Measurements from ENCODE around the gene UGT1A1.

Gene UGT1A1

GRCh38 chr2:233817995-233818638, 58.0 kb downstream of the UGT1A1 start:
- DNase-seq (ENCODE audit: low read depth) = no peak

- DNase-seq (ENCODE audit: low read depth) = no peak
Observed at GRCh38 chr2:233818639-233819621, 58.9 kb downstream of the UGT1A1 start.

- no peak for DNase-seq (ENCODE audit: low read depth)
Observed at GRCh38 chr2:233819884-233820773, 60.1 kb downstream of the UGT1A1 start.

DNA sequence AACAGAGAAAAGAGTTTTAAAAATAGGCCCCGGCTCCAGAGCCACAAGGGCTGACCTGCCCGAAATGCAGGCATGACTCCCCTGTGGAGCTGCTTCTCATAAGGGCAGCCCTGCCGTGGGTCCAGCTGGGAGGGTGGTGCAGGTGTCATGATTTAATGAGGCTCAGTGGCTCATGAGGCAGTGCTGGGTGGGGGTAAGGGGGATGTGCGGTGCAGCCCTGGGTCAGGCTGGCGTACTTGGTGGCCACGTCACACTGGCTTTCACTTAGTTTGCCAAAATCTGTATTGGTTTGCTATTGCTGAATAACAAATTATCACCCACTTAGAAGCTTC, 60.7 kb downstream of the UGT1A1 start:
- no peak for DNase-seq (ENCODE audit: low read depth)

DNA sequence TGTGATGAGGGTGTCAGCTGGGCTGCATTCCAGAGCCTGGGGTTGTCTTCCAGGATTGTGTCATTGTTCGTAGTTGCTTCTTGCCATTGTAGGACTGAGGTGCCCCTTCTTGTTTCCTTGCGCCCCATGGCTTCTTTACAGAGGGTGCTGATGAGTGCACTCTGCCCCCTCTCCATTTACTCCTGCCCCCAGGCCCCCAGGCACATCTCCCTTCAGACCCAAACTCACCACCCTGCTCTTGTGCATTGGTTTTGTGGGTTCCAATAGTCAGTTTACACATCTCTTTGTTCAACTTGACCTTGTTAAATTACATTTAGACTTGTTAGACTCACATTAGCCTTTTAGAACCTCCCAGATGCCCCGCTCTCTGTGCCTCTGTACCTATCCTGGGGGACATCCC, 61.1 kb downstream of the UGT1A1 start:
- no peak for DNase-seq (ENCODE audit: low read depth)

DNA sequence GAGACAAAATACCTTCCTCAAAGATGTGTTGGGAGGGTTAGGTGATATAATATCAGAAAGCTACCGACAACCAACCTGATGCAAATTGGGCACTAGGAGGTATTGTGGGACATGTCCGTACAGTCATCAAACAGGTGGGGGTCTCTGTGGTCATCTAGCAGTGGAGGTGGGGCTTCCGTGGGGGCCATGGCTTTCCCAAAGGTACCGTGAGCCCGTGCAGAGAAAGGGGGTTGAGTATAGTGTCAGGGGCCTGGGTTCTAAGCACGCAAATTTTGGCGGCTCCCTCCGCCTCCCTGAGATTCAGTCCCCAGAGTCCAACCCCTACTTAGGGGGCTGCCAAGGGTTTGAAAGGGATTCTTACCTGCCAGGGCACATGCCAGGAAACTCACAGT, 61.6 kb downstream of the UGT1A1 start:
- DNase-seq (ENCODE audit: low read depth) = no peak

DNA sequence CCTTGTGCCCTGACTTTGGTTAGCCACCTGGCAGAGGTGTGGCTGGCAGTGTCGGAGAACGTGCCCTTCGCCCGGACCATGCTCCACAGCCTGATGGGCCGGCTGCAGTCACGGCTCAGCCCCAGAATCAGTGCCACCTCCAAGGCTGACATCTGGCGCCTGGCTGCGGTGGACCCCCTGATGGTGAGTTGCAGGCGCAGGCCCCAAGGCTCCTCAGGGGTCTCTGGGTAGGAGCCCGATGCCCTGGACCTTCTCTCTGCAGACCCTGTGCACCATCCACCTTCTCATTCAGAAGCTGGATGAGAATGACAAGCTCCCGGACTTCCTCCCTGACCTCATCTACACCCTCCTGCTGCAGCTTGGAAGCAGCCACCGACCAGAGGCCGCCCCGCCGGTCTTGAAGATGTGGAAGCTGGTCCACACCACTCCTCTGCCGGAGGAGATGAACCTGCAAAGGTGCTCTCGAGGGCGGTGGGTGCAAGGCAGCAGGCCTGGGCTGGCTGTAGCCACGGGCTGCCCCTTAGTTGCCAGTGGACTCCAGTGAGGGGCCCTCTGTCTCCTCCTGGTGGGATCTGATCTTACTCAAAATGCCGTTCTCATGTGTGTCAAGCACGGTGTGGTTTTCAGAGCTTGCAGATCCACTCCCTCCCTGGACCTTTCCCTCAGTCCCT, 62.2 kb downstream of the UGT1A1 start:
- no peak for DNase-seq (ENCODE audit: low read depth)
